IPS-20b (cell line): Measurements from ENCODE around the gene MINDY3.
A peak's percentile ranks its signal among the peaks of the same experiment; 100 is the strongest.

ENCODE experiments used
- H3K27ac ChIP-seq: one replicate; pipeline ENCODE4 v1.5.1; 2013; ENCODE audit warnings: low read length
- H3K27me3 ChIP-seq: 2 replicates; pipeline ENCODE4 v1.6.1; 2013; ENCODE audit warnings: mild to moderate bottlenecking, low read length, inconsistent platforms; ENCODE audit not compliant: insufficient read depth
- H3K36me3 ChIP-seq: 2 replicates; pipeline ENCODE4 v1.6.1; 2013; ENCODE audit warnings: low read depth, mild to moderate bottlenecking, inconsistent platforms, low read length, moderate library complexity; ENCODE audit not compliant: insufficient read depth
- H3K4me1 ChIP-seq: 2 replicates; pipeline ENCODE4 v1.6.1; 2013; ENCODE audit warnings: mild to moderate bottlenecking, control low read depth, inconsistent platforms, low read length, moderate library complexity; ENCODE audit not compliant: insufficient read depth
- H3K4me3 ChIP-seq: 2 replicates; pipeline ENCODE4 v1.5.1; 2013; ENCODE audit warnings: mild to moderate bottlenecking, low read length, inconsistent platforms
- H3K9ac ChIP-seq: 2 replicates; pipeline ENCODE4 v1.6.1; 2013; ENCODE audit warnings: low read depth, mild to moderate bottlenecking, inconsistent platforms, low read length, moderate library complexity
- H3K9me3 ChIP-seq: 2 replicates; pipeline ENCODE4 v1.6.1; 2013; ENCODE audit warnings: mild to moderate bottlenecking, low read depth, low read length, inconsistent platforms; ENCODE audit not compliant: insufficient read depth

Gene MINDY3

GRCh38 chr10:15871823-15872222 is 11.5 kb upstream of the MINDY3 start:
- no peak overlapping the region for H3K9ac ChIP-seq
- H3K27me3 ChIP-seq = peaks cover 45% of the 10 kb centered on the region
- no peaks in the 10 kb centered on the region for H3K36me3 ChIP-seq
- H3K4me1 ChIP-seq = no peaks in the 10 kb centered on the region
- H3K9me3 ChIP-seq = no peaks in the 10 kb centered on the region
- no peak overlapping the region for H3K27ac ChIP-seq
- no peak overlapping the region for H3K4me3 ChIP-seq

GRCh38 chr10:15869935-15870334 is 9.6 kb upstream of the MINDY3 start:
- no peaks in the 10 kb centered on the region for H3K4me1 ChIP-seq
- no peak overlapping the region for H3K9ac ChIP-seq
- no peak overlapping the region for H3K4me3 ChIP-seq
- H3K27ac ChIP-seq = no peak overlapping the region
- no peaks in the 10 kb centered on the region for H3K9me3 ChIP-seq
- H3K36me3 ChIP-seq = no peaks in the 10 kb centered on the region
- H3K27me3 ChIP-seq = peaks cover 64% of the 10 kb centered on the region

- Histone ChIP-seq H3K9ac (no peak overlapping the region), H3K4me1 (no peaks in the 10 kb centered on the region), H3K4me3 (no peak overlapping the region), H3K36me3 (no peaks in the 10 kb centered on the region), H3K27ac (no peak overlapping the region), H3K27me3 (peaks cover 84% of the 10 kb centered on the region), H3K9me3 (no peaks in the 10 kb centered on the region)
These were observed 7.7 kb upstream of the MINDY3 start for GRCh38 chr10:15868006-15868405.

- Histone ChIP-seq H3K36me3 (no peaks in the 10 kb centered on the region), H3K9me3 (peaks cover 9% of the 10 kb centered on the region), H3K9ac (no peak overlapping the region), H3K4me3 (no peak overlapping the region), H3K27me3 (peaks cover 89% of the 10 kb centered on the region), H3K27ac (no peak overlapping the region), H3K4me1 (no peaks in the 10 kb centered on the region)
These were observed 5.0 kb upstream of the MINDY3 start for GRCh38 chr10:15865304-15865703.

GRCh38 chr10:15864419-15864818 is 4.1 kb upstream of the MINDY3 start:
- Histone ChIP-seq H3K36me3 (no peaks in the 10 kb centered on the region), H3K9ac (no peak overlapping the region), H3K27me3 (peaks cover 82% of the 10 kb centered on the region), H3K4me1 (no peaks in the 10 kb centered on the region), H3K4me3 (no peak overlapping the region), H3K9me3 (peaks cover 9% of the 10 kb centered on the region), H3K27ac (no peak overlapping the region)

- Histone ChIP-seq H3K4me1 (no peaks in the 10 kb centered on the region), H3K9me3 (peaks cover 9% of the 10 kb centered on the region), H3K4me3 (no peak overlapping the region), H3K27me3 (peaks cover 78% of the 10 kb centered on the region), H3K27ac (no peak overlapping the region), H3K36me3 (no peaks in the 10 kb centered on the region), H3K9ac (no peak overlapping the region)
These were observed 3.4 kb upstream of the MINDY3 start for GRCh38 chr10:15863733-15864132.

GRCh38 chr10:15863323-15863722 is 3.0 kb upstream of the MINDY3 start:
- Histone ChIP-seq H3K9me3 (peaks cover 9% of the 10 kb centered on the region), H3K36me3 (no peaks in the 10 kb centered on the region), H3K9ac (no peak overlapping the region), H3K27ac (no peak overlapping the region), H3K4me3 (no peak overlapping the region), H3K27me3 (peaks cover 74% of the 10 kb centered on the region), H3K4me1 (no peaks in the 10 kb centered on the region)

- Histone ChIP-seq H3K9ac (no peak overlapping the region), H3K4me1 (no peaks in the 10 kb centered on the region), H3K36me3 (no peaks in the 10 kb centered on the region), H3K27ac (no peak overlapping the region), H3K9me3 (peaks cover 9% of the 10 kb centered on the region), H3K4me3 (peak overlapping the region; percentile 93), H3K27me3 (peaks cover 48% of the 10 kb centered on the region)
These were observed 440 bp upstream of the MINDY3 start for GRCh38 chr10:15860692-15861201.

GRCh38 chr10:15859509-15859905 is 800 bp downstream of the MINDY3 start:
- H3K9ac ChIP-seq = peak overlapping the region; percentile 70; the same call in 1 of the 2 replicates
- no peaks in the 10 kb centered on the region for H3K4me1 ChIP-seq
- peaks cover 9% of the 10 kb centered on the region for H3K9me3 ChIP-seq
- H3K27me3 ChIP-seq = peaks cover 36% of the 10 kb centered on the region
- H3K4me3 ChIP-seq = peak overlapping the region; percentile 93
- no peaks in the 10 kb centered on the region for H3K36me3 ChIP-seq
- H3K27ac ChIP-seq = no peak overlapping the region

- H3K27ac ChIP-seq = no peak overlapping the region
- H3K36me3 ChIP-seq = no peaks in the 10 kb centered on the region
- peaks cover 9% of the 10 kb centered on the region for H3K9me3 ChIP-seq
- H3K9ac ChIP-seq = no peak overlapping the region
- peak overlapping the region; percentile 93; the same call in 1 of the 2 replicates for H3K4me3 ChIP-seq
- H3K4me1 ChIP-seq = no peaks in the 10 kb centered on the region
- peaks cover 29% of the 10 kb centered on the region for H3K27me3 ChIP-seq
These were observed 1.4 kb downstream of the MINDY3 start for GRCh38 chr10:15858861-15859281.

GRCh38 chr10:15857107-15857575 is 3.2 kb downstream of the MINDY3 start:
- no peak overlapping the region for H3K4me3 ChIP-seq
- H3K9me3 ChIP-seq = peaks cover 12% of the 10 kb centered on the region
- H3K9ac ChIP-seq = no peak overlapping the region
- H3K27ac ChIP-seq = no peak overlapping the region
- H3K27me3 ChIP-seq = peaks cover 13% of the 10 kb centered on the region
- H3K4me1 ChIP-seq = no peaks in the 10 kb centered on the region
- H3K36me3 ChIP-seq = no peaks in the 10 kb centered on the region

GRCh38 chr10:15856328-15857015 is 3.8 kb downstream of the MINDY3 start:
- H3K27me3 ChIP-seq = peaks cover 8% of the 10 kb centered on the region; the same call in 1 of the 2 replicates
- H3K9ac ChIP-seq = no peak overlapping the region
- H3K36me3 ChIP-seq = 0 out of 2 replicates have a peak, but pooled peaks cover 4% of the 10 kb centered on the region
- H3K4me3 ChIP-seq = no peak overlapping the region
- H3K4me1 ChIP-seq = no peaks in the 10 kb centered on the region
- H3K27ac ChIP-seq = no peak overlapping the region
- peaks cover 18% of the 10 kb centered on the region for H3K9me3 ChIP-seq
